Spleen (tissue), 11 donors: ENCODE results near the gene RAD51B. TPM values are rescaled to one million over a fixed set of nuclear protein-coding genes. Genes with fewer than 3 reads are reported as not detected.
A peak's percentile ranks its signal among the peaks of the same experiment; 100 is the strongest.

ENCODE experiments used
- DNase-seq: peaks from one replicate; pipeline ENCODE4 v3.0.0-alpha.2; 2020
- H3K27ac ChIP-seq, 8 donors: fragments of 200-600 bp; sonication (generic) in 7 of 8; 1 replicate in 4 of 8; 2 replicates in 4 of 8; pipeline versions ENCODE4 v1.5.0 to v1.8.0; 2016 to 2021; ENCODE audit warnings: inconsistent platforms in 4 of 8, mild to moderate bottlenecking in 4 of 8, moderate library complexity in 1 of 8
- H3K27me3 ChIP-seq, 7 donors: fragments of 200-600 bp; sonication (generic) in 6 of 7; replicated peaks in 1 of 7; 1 replicate in 4 of 7; 2 replicates in 3 of 7; pipeline versions ENCODE4 v1.5.0 to v1.8.0; 2016 to 2021; ENCODE audit warnings: inconsistent platforms in 3 of 7, mild to moderate bottlenecking in 1 of 7
- H3K36me3 ChIP-seq, 6 donors: fragments of 200-600 bp; sonication (generic) in 5 of 6; 1 replicate in 4 of 6; 2 replicates in 2 of 6; pipeline versions ENCODE4 v1.5.0 to v1.8.0; 2016 to 2021; ENCODE audit warnings: inconsistent platforms in 2 of 6
- H3K4me1 ChIP-seq, 6 donors: fragments of 200-600 bp; sonication (generic) in 5 of 6; 1 replicate in 3 of 6; 2 replicates in 3 of 6; pipeline versions ENCODE4 v1.5.0 to v1.8.0; 2016 to 2021; ENCODE audit warnings: inconsistent platforms in 3 of 6
- H3K4me3 ChIP-seq, 8 donors: fragments of 200-600 bp; sonication (generic) in 7 of 8; 1 replicate in 4 of 8; 2 replicates in 4 of 8; pipeline versions ENCODE4 v1.5.0 to v1.8.0; 2016 to 2021; ENCODE audit warnings: inconsistent platforms in 4 of 8, mild to moderate bottlenecking in 4 of 8, moderate library complexity in 2 of 8
- H3K9me3 ChIP-seq, 8 donors: fragments of 200-600 bp; sonication (generic) in 7 of 8; 1 replicate in 4 of 8; 2 replicates in 4 of 8; pipeline versions ENCODE4 v1.5.0 to v1.8.0; 2016 to 2021; ENCODE audit warnings: inconsistent platforms in 4 of 8
- POLR2A ChIP-seq, 3 donors: fragments of 450-650 bp; IDR thresholded peaks; one replicate each; pipeline ENCODE4 v1.5.1; 2017; ENCODE audit warnings: antibody characterized with exemption in 3 of 3, mild to moderate bottlenecking in 1 of 3
- POLR2AphosphoS5 ChIP-seq, 3 donors: sonication (generic); formaldehyde crosslinking; IDR thresholded peaks; one replicate each; pipeline ENCODE4 v1.5.1; 2017; ENCODE audit warnings: antibody characterized with exemption in 3 of 3
- WGBS, 5 donors: extraction: QIAGEN DNeasy Blood & Tissue Kit in 3 of 5; methylation state at CpG; one replicate each; pipeline versions ENCODE4 v1.1.5 to v1.1.7; 2013 to 2018; 5-methylcytosine and 5-hydroxymethylcytosine counted together
- intact Hi-C: fragments of 100-400 bp; cut with DNase I; formaldehyde crosslinking; loops from one replicate; pipeline ENCODE4 v1.15.0; 2023; ENCODE audit warnings: low total_unique reads
- polyA plus RNA-seq, 3 donors: library from polyadenylated mRNA; stranded (reverse); fragments of 200-250 nt; gene quantifications; one replicate each; pipeline ENCODE4 v1.2.1, GENCODE V29; 2013
- total RNA-seq, 7 donors: library from RNA; depleted of rRNA in 3 of 7; stranded (reverse); fragments of >200 nt in 3 of 7; fragmentation: NEBNext Ultra II Directional in 4 of 7; extraction: Animal tissue kit (Norgen Biotek cat#: 25700) in 4 of 7; gene quantifications; one replicate each; pipeline versions ENCODE4 v1.1.0 to v1.2.1, GENCODE V29; 2016 to 2021
- TF ChIP-seq, protein P1 (sequence below), 11 experiments: fragments of 200-600 bp in 7 of 11; fragments of 450-650 bp in 4 of 11; sonication (generic) in 4 of 11; IDR thresholded peaks in 8 of 11; conservative IDR thresholded peaks in 3 of 11; 1 replicate in 7 of 11; 2 replicates in 4 of 11; pipeline versions ENCODE4 v1.4.0 to v1.8.0; 2016 to 2021; ENCODE audit warnings: antibody characterized with exemption in 11 of 11, inconsistent platforms in 4 of 11, mild to moderate bottlenecking in 1 of 11
- donor health status: healthy with polysubstance abuse.
- donor health status: DM: no; HTN: no; CAD: no; lungs with moderate emphysema.
- donor health status: DM: no; HTN: no; CAD: no.
- donor health status: Bipolar disorder and iron deficiency.
- donor health status: healthy.
- donor health status: DM: no; HTN: no; CAD: no.
- donor health status: DM: yes; HTN: yes; CAD: no.

Gene RAD51B
- total and polyA plus RNA-seq, 10 donors: 4.2 to 43.7 (median 29.8) TPM

DNA sequence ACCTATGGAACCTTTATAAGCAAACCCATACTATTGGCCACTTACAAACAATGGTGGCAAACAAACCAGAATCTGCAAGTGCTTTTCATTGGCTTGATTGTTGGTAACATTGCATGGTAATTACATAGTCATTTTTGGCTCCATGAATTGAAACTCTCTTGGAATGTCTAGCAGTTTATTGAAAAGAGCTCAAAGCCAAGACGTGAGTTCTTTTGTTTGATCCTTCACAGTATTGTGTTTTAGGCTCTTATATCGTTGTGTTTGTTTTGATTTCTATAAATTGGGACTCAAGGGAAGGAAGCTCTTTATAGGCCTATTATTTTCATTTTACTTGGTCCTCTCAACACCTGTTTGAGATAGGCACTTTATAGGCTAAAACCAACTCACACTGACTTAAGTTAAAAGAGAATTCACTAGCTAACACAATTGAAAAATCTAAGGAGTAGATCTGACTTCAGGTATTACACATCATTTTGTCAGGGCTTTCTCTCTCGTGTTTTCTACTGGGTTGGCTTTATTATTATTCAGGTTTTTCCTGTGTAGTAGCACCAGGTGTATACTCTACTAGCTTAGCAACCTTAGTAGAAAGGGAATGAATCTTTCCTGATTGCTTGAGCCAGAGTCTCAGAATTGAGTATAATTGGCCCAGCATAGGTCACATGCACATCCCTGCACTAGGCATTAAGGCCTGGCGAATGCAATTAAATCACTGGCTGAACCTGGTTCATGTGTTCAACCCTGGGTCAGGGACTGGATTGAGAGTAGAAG lies 341.4 kb downstream of the RAD51B start:
- intact Hi-C loops: no loop called here
- TF ChIP-seq POLR2AphosphoS5 (IDR thresholded peaks at IDR 0.05) (no peak), POLR2A (IDR thresholded peaks at IDR 0.05) (no peak)
- TF ChIP-seq, protein P1, sequence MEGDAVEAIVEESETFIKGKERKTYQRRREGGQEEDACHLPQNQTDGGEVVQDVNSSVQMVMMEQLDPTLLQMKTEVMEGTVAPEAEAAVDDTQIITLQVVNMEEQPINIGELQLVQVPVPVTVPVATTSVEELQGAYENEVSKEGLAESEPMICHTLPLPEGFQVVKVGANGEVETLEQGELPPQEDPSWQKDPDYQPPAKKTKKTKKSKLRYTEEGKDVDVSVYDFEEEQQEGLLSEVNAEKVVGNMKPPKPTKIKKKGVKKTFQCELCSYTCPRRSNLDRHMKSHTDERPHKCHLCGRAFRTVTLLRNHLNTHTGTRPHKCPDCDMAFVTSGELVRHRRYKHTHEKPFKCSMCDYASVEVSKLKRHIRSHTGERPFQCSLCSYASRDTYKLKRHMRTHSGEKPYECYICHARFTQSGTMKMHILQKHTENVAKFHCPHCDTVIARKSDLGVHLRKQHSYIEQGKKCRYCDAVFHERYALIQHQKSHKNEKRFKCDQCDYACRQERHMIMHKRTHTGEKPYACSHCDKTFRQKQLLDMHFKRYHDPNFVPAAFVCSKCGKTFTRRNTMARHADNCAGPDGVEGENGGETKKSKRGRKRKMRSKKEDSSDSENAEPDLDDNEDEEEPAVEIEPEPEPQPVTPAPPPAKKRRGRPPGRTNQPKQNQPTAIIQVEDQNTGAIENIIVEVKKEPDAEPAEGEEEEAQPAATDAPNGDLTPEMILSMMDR (IDR thresholded peaks at IDR 0.05 in 8 of 11, conservative IDR thresholded peaks at IDR 0.05 in 3 of 11): no peak
- Histone ChIP-seq H3K4me3 (no peak overlapping the region), H3K4me1 (no peaks in the 10 kb centered on the region), H3K36me3 (no peaks in the 10 kb centered on the region), H3K9me3 (no peaks in the 10 kb centered on the region), H3K27ac (no peak overlapping the region), H3K27me3 (no peaks in the 10 kb centered on the region)
- no peak for DNase-seq
- 76 to 91% (median 88%) methylated on average over 4 of the region's 4 CpGs for WGBS, 5 donors

DNA sequence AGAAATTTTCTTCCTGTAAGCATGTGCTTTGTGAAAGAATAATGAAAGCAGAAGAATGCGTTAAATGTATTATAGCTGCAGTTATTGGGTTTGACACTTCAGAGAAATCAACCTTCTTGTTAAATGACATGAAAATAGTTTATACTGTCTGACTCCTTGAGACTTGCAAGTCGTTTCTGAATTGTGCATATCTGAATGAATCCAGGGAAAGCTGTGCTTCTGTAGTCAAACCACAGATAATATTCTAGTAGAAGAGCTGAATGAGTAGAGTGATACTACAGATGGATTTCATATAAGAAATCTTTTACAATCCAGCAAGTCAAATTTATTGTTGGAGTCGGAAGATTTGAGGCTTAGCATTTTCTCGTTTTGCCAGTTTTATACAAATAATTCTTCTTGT lies 343.3 kb downstream of the RAD51B start:
- no peak for DNase-seq
- Histone ChIP-seq H3K36me3 (no peaks in the 10 kb centered on the region), H3K4me3 (no peak overlapping the region), H3K27ac (no peak overlapping the region), H3K27me3 (no peaks in the 10 kb centered on the region), H3K9me3 (no peaks in the 10 kb centered on the region), H3K4me1 (no peaks in the 10 kb centered on the region)
- TF ChIP-seq POLR2AphosphoS5 (IDR thresholded peaks at IDR 0.05): no peak
- TF ChIP-seq, protein P1 (IDR thresholded peaks at IDR 0.05 in 8 of 11, conservative IDR thresholded peaks at IDR 0.05 in 3 of 11): no peak
- no peak for TF ChIP-seq POLR2A (IDR thresholded peaks at IDR 0.05)
- intact Hi-C loops: no loop called here
- 79 to 90% (median 89%) methylated on average over 4 of the region's 4 CpGs for WGBS, 5 donors

DNA sequence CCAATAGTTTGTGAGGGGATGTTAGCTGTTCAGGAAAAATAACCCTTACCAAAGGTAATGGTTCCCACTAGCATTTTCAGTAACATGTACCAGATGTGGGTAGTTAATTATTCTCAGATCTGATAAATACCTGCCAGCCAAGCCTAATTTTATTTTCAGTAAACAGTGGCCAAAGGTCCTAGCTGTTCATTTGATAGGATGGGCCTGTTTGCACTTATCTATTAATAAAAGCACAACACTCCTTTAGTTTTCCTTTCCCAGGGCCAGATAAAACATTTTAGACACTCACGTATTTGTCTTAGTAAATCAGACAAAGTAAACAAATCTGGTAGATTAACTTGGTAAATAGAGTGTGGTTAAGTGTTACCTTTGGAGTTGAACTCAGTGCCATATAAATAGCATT lies 345.1 kb downstream of the RAD51B start:
- no peak for DNase-seq
- intact Hi-C loops: no loop called here
- no peak for TF ChIP-seq POLR2A (IDR thresholded peaks at IDR 0.05)
- no peak for TF ChIP-seq POLR2AphosphoS5 (IDR thresholded peaks at IDR 0.05)
- TF ChIP-seq, protein P1 (IDR thresholded peaks at IDR 0.05 in 8 of 11, conservative IDR thresholded peaks at IDR 0.05 in 3 of 11): no peak
- 75 to 85% (median 81%) methylated on average over 1 of the region's 1 CpG for WGBS, 5 donors
- H3K27ac ChIP-seq: peak overlapping the region in 2 of 8 donors; percentile 7 to 13
- no peaks in the 10 kb centered on the region for H3K9me3 ChIP-seq
- no peaks in the 10 kb centered on the region for H3K27me3 ChIP-seq
- no peaks in the 10 kb centered on the region for H3K4me1 ChIP-seq
- H3K4me3 ChIP-seq: no peak overlapping the region
- H3K36me3 ChIP-seq: no peaks in the 10 kb centered on the region

DNA sequence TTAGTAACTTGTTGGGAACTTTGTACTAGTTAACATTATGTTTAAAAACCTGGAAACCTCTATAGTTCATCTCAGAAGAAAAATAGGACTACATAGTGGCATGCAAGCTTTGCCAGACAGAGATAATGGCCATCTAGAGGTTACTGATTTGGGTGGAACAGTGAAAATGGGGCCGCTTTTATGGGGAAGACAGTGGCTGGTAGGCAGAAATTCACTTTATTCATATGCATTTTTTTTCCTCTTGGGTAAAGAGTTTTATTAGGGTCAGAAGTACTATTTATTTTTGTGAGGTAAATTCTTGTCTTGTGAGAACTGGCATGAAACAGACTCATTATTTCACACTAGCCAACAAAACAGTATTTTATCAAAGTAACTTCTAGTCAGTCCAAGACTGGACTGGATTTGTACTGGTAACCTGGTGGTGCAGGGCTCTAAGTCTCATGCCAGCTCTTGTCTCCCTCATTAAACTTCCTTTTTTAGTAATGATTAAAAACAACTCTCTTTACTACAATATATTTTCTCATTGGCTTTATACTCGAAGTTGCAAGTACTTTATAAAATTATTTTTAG lies 345.8 kb downstream of the RAD51B start:
- 60 to 84% (median 67%) methylated on average over 2 of the region's 2 CpGs for WGBS, 5 donors
- intact Hi-C loops: no loop called here
- no peak for TF ChIP-seq POLR2AphosphoS5 (IDR thresholded peaks at IDR 0.05)
- no peak for TF ChIP-seq POLR2A (IDR thresholded peaks at IDR 0.05)
- TF ChIP-seq, protein P1 (IDR thresholded peaks at IDR 0.05 in 8 of 11, conservative IDR thresholded peaks at IDR 0.05 in 3 of 11): no peak

More for the DNA sequence above, 345.8 kb downstream of the RAD51B start:
- Histone ChIP-seq H3K36me3 (no peaks in the 10 kb centered on the region), H3K27me3 (no peaks in the 10 kb centered on the region), H3K4me1 (no peaks in the 10 kb centered on the region), H3K27ac (peak overlapping the region in 1 of 8 donors; percentile 13), H3K4me3 (no peak overlapping the region), H3K9me3 (no peaks in the 10 kb centered on the region)
- no peak for DNase-seq
